H1 (cell line): ENCODE results near the gene ABHD6. TPM values are rescaled to one million over a fixed set of nuclear protein-coding genes. Genes with fewer than 3 reads are reported as not detected.

Source experiments
- BCL11A ChIP-seq, 2 experiments: IDR thresholded peaks; one replicate each; pipeline ENCODE4 v1.6.1; 2011; ENCODE audit warnings: low read depth in 2 of 2, low read length in 2 of 2, mild to moderate bottlenecking in 2 of 2
- NRF1 ChIP-seq: IDR thresholded peaks from 2 replicates; pipeline ENCODE4 v1.6.1; 2011; ENCODE audit warnings: mild to moderate bottlenecking, low read depth, low read length, improper control_type of control experiment
- RBBP5 ChIP-seq: IDR thresholded peaks from 2 replicates; pipeline ENCODE4 v1.7.1; 2012; ENCODE audit warnings: low read depth, mild to moderate bottlenecking, inconsistent platforms, low read length, moderate library complexity, borderline replicate concordance
- RNF2 ChIP-seq: fragments of 200-900, 300-1000 bp; sonication (generic); IDR thresholded peaks from 2 replicates; pipeline ENCODE4 v1.7.1; 2016; ENCODE audit warnings: borderline replicate concordance, low read depth, mild to moderate bottlenecking, antibody characterized with exemption, low read length; ENCODE audit not compliant: poor library complexity, severe bottlenecking; ENCODE audit errors: missing control alignments
- polyA plus RNA-seq, 7 experiments: library from polyadenylated mRNA; depleted of rRNA in 3 of 7; stranded (reverse) in 5 of 7; unstranded in 2 of 7; fragments of >200 nt in 5 of 7; fragments of 200-250 nt in 2 of 7; gene quantifications; 1 replicate in 5 of 7; 2 replicates in 1 of 7; 4 replicates in 1 of 7; pipeline versions ENCODE4 v1.2.1 to v1.2.3, GENCODE V29; 2011 to 2013; ENCODE audit warnings: missing spikeins in 2 of 7, mixed read lengths in 2 of 7
- total RNA-seq: library from RNA; stranded (reverse); fragmentation: NEBNext Ultra II Directional; extraction: Animal tissue kit (Norgen Biotek cat#: 25700); gene quantifications from 2 replicates; pipeline ENCODE4 v1.2.1, GENCODE V29; 2021

The ABHD6 gene
- total and polyA plus RNA-seq, 2 of the 8 experiments (the other 6 are each of a cell fraction or from before 2014, with no cell fraction given) = 5.9 to 6.6 TPM

DNA sequence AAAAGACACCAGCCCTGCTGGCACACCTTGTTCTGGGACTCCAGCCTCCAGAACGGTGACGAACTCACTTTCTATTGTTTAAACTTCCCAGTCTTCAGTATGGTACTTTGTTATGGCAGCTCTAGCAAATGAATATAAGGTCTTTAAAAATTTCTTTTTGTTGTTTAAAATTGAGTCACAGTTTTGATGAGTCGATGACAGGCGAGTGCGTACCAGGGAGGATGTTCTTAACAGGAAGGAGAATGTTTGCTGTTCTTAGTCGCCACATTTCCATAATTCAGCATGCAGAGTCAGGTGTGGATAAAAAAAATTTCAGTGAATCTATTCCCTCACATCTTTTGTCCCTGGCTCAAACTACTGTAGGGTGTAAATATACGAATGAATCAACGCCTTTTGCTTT is 39.2 kb upstream of the ABHD6 start (continued):
- TF ChIP-seq BCL11A (IDR thresholded peaks at IDR 0.05; ENCODE audit: low read depth in 2 of 2, low read length in 2 of 2) (no peak), NRF1 (no peak), RBBP5 (no peak), RNF2 (no peak)
- TF ChIP-seq, all 59 proteins: peak for 0
